Measurements from ENCODE around the gene SETD4.

DNA sequence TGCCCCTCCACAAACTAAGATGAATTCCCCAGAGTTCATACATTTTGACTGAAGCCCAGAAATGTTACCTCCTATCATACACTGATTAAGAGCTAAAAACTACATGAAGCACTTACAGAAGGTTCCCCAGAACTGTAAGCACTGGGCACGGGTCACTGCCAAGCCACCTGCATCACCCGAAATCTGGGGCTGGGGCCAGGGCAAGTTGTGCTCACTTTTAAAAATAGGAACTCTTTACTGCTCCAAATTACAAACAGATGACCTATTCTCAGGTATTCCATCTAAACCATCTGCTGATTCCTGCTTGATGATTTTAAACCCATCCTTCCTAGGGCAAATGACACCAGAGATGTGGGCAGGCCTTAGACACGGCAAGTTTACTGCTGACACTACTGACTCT, 4.8 kb downstream of the SETD4 start:
- TF ChIP-seq, protein P1, sequence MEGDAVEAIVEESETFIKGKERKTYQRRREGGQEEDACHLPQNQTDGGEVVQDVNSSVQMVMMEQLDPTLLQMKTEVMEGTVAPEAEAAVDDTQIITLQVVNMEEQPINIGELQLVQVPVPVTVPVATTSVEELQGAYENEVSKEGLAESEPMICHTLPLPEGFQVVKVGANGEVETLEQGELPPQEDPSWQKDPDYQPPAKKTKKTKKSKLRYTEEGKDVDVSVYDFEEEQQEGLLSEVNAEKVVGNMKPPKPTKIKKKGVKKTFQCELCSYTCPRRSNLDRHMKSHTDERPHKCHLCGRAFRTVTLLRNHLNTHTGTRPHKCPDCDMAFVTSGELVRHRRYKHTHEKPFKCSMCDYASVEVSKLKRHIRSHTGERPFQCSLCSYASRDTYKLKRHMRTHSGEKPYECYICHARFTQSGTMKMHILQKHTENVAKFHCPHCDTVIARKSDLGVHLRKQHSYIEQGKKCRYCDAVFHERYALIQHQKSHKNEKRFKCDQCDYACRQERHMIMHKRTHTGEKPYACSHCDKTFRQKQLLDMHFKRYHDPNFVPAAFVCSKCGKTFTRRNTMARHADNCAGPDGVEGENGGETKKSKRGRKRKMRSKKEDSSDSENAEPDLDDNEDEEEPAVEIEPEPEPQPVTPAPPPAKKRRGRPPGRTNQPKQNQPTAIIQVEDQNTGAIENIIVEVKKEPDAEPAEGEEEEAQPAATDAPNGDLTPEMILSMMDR (IDR thresholded peaks at IDR 0.05; ENCODE audit: control extremely low read depth in 1 of 3, insufficient read depth in 1 of 3, low read depth in 1 of 3, low read length in 3 of 3), result no peak
- TF ChIP-seq EP300 (IDR thresholded peaks at IDR 0.05; ENCODE audit: borderline replicate concordance in 1 of 2, low read depth in 2 of 2, low read length in 2 of 2) (no peak), EZH2 (IDR thresholded peaks at IDR 0.05; ENCODE audit: low read depth, low read length, severe bottlenecking) (no peak), HDAC2 (IDR thresholded peaks at IDR 0.05; ENCODE audit: borderline replicate concordance in 1 of 2, low read depth in 2 of 2, low read length in 2 of 2) (no peak), SIN3A (conservative IDR thresholded peaks at IDR 0.05 in 1 of 2, IDR thresholded peaks at IDR 0.05 in 1 of 2; ENCODE audit: low read depth in 1 of 2, low read length in 2 of 2) (no peak), RNF2 (IDR thresholded peaks at IDR 0.05; ENCODE audit: borderline replicate concordance, low read depth, low read length, missing control alignments, poor library complexity, severe bottlenecking) (no peak)
